HEK293T (cell line): ENCODE measurements around the gene KCNN4.

Experiments
- ARNT ChIP-seq: fragments of 450-650 bp; IDR thresholded peaks from 2 replicates; pipeline ENCODE4 v1.6.1; 2017; ENCODE audit warnings: mild to moderate bottlenecking
- BHLHE40 ChIP-seq: fragments of 450-650 bp; IDR thresholded peaks from 2 replicates; pipeline ENCODE4 v1.6.1; 2016; ENCODE audit warnings: mild to moderate bottlenecking, moderate library complexity, borderline replicate concordance
- FOXA1 ChIP-seq: fragments of 450-650 bp; IDR thresholded peaks from 2 replicates; pipeline ENCODE4 v1.6.1; 2016; ENCODE audit warnings: mild to moderate bottlenecking
- FOXM1 ChIP-seq: fragments of 450-650 bp; IDR thresholded peaks from 2 replicates; pipeline ENCODE4 v1.6.1; 2017; ENCODE audit warnings: mild to moderate bottlenecking, borderline replicate concordance
- SP1 ChIP-seq: fragments of 450-650 bp; IDR thresholded peaks from 2 replicates; pipeline ENCODE4 v1.6.1; 2017
- SUZ12 ChIP-seq: fragments of 450-650 bp; IDR thresholded peaks from 2 replicates; pipeline ENCODE4 v1.6.1; 2016; ENCODE audit warnings: mild to moderate bottlenecking

GRCh38 chr19:43763473-43763939, 17.3 kb downstream of the KCNN4 start:
- TF ChIP-seq SUZ12 (no peak), SP1 (no peak), ARNT (no peak), FOXA1 (no peak), BHLHE40 (no peak), FOXM1 (no peak)
